ENCODE results near the gene MARCHF2.

Gene MARCHF2

DNA sequence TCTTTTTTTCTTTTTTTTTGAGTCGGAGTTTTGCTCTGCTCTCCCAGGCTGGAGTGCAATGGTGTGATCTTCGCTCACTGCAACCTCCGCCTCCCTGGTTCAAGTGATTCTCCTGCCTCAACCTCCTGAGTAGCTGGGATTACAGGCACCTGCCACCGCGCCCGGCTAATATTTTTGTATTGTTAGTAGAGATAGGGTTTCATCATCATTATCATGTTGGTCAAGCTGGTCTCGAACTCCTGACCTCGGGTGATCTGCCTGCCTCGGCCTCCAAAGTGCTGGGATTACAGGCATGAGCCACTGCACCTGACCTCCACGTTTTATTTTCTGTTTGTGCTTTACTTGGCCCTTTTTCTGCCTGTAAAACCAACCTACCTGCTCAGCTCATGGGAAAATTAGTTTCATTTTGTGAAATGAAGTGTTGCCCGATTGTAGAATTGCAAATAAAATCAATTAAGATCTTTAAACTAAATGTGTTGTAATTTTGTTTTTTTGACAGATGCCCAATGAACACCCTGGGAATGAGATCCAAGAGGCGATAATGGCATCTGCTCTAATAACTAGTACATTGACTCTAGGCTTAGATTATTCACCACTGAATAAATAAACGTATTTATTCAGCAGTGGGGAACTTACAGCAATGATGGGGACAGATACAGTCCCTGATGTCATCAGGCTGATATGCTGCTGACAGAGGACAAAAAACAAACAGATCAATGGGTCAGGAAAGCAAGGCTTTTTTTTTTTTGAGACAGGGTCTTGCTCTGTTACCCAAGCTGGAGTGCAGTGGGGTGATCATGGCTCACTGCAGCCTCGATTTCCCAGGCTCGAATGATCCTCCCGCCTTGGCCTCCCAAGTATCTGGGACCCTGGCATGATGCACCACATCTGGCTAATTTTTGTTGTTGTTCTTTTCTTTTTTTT is 25.2 kb upstream of the MARCHF2 start:
- DNase-seq (ENCODE audit: low read depth in 2 of 2): no peak

DNA sequence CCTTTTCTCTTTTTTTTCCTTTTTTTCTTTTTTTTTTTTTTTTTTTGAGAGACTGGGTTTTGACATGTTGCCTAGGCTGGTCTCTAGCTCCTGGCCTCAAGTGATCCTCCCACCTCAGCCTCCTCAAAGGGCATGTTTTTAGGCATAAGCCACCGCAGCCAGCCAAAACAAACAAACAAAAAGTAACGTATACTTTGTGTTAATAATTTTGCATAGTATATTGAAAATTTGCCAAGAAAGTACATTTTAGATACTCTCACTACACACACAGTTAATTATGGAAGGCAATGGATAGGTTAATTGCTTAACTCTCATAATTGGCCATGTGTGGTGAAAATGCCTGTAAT is 24.5 kb upstream of the MARCHF2 start:
- DNase-seq (ENCODE audit: low read depth in 2 of 2): no peak

DNA sequence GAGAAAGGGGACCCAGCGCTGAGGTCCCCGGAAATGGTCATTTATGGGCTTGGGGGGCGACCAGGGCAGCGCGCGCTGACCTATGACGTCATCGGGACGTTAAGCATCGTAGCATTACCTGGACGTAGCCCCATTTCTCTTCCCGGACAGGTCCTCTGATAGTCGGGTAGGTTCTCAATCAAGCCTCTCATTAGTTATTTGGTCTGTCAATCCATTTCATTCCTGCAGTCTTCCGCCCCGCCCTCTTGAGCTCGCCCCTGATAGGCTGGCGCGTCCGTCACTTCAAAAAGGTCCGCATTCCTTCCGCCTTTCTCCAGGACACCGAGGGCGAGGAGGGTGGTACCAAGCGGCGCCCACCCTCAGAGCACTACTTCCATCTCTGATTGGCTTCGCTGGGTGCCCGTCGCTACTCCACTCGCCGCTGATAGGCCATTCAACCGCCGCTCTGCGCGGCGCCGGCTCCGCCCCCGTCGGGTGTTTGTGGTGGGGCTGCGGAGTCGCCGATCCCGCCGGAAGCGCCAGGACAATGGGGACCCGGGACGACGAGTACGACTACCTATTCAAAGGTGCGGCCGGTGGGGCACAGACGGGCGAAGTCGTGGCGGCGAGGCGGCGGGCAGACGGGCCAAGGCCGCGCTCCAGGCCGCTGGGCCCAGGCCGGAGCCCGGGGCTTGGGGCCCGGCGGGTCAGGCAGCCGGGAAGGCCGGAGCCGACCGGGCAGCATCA is 23.1 kb upstream of the MARCHF2 start, which contains the start of gene RAB11B:
Gene RAB11B, plus strand, starts transcription at position 470 of the 726 bp plus-strand sequence. Its CDS starts 57 bp downstream, at position 527.
- peak; percentile 95 to 97 for DNase-seq (ENCODE audit: low read depth in 2 of 2)

DNA sequence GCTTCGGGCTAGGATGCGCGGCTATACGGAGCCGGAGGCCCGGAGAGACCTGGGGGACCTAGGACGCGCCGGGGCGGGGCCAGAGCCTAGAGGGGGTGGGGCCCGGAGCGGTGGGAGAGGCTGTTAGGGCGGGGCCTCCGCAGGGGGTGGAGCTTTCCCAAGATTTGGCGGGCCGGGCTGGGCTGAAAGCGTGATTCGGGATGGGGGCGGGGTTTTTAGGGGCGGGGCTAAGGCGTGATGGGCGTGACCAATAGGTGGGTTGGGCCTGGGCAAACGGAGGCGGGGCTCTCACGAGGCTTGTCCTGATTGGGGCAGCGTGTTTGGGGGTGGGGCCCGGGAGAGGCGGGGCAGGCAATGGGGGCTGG is 22.5 kb upstream of the MARCHF2 start:
- peak; percentile 78 to 80 for DNase-seq (ENCODE audit: low read depth in 2 of 2)

DNA sequence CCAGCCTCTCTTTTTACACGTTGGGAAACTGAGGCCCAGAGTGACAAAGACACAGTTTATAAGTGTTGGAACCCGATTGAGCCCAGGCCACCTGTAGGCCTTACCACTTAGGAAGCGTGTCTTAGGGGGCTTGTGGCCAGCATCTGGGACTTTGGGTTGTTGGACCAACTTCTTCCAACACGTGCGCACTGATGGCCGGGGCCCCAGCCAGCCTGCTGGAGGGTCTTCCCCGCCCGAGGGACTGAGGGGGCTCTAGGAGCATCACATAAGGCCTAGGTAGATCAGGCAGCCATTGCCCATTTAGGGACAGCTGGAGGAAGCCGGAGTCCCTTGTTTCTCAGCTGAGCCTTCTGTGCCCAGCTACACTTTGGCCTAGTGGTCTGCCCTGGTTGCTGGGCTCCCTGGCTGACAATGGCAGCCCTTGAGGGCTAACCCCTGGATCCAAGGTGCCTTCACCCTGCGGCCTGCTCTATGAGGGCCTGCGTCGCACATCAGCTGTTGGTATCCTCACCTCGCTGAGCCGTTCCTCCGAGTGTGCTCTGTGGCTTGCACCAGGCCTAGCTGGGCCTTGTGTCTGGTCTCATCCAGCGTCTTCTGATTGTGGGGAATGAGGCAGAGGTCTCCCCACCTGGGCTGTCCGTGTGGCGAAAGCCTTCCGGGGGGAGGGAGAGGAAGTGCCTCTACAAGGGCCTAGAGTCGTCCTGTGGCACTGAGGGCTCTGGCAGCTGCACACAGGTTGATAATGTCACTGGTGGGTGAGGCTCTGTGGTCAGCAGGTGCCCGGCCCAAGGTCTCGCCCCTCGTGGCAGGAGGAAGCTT is 21.7 kb upstream of the MARCHF2 start:
- no peak for DNase-seq (ENCODE audit: low read depth in 2 of 2)

DNA sequence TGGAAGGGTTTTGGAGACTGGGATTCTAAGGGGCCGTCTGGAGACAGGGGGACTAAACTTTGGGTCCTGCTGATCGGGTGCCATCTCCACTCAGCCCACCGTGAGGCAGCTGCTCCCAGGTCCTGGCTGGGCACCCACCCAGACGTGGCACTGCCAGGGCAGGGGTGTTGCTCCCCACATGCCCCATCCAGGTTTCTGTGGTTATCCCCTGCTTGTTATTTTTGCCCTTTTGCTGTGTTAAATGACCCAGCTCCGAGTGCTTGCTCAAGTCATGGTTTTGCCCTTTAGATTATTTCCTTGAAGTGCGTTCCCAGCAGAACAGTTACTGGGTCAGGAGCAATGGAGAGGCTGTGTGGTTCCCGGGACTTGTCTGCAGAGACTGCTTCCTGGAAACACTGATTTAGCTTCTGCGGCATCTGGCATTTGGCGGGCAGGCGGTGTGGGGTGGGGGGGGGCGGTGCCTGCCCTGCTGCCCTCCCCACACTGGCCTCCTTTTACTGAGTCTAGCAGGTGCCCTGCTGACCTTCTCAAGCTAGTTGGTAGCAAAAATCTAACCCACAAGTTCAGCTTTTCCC is 21.0 kb upstream of the MARCHF2 start:
- no peak for DNase-seq (ENCODE audit: low read depth in 2 of 2)

DNA sequence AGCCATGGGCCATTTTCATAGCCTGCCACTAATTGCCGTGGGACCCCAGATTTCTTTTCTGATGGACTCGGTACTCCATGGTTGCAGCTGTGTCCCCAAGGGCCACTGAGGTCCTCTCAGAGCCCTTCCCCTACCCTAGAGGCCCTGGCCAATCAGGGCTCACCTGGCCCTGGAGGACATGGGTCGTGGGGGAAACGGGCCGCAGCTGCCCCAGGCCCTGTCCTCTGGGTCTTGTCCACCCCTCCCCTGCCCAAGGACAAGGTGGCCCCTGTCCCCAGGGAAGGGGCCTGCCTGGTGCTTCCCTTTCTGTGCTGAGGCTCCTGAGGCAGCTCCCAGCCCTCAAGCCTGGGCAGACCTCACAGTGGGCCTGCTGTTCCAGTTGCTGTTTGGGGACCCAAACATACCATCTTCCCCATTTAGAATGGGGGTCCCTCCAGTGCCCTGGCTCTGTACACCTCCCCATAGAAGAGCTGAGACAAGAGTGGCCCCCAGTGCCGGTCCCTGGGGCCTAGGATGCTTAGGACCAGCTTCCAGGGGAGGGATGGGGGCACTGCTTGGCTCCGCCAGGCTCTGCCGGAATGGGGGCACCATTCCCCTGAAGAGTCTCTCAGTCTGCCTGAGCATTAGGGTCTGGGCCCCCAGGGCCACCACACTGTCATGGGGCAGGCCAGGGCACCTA is 19.8 kb upstream of the MARCHF2 start:
- no peak for DNase-seq (ENCODE audit: low read depth in 2 of 2)

DNA sequence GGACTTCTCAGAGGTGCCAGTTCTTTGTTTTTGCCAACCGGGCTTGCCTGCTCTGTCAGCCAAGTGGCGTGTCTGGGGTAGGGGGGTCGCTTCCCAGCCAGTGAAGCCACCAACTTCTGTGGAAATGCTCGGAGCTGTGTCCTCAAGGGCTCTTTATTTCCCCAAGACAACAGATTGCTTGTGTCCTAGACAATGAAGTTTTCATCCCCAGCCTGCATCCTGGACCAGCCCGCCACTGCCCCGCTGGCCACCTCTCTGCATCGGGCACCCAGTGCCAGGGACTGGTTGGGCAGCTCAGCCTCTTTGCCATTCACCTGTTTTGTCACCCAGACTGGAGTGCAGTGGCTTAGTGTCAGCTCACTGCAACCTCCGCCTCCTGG is 19.2 kb upstream of the MARCHF2 start:
- no peak for DNase-seq (ENCODE audit: low read depth in 2 of 2)

DNA sequence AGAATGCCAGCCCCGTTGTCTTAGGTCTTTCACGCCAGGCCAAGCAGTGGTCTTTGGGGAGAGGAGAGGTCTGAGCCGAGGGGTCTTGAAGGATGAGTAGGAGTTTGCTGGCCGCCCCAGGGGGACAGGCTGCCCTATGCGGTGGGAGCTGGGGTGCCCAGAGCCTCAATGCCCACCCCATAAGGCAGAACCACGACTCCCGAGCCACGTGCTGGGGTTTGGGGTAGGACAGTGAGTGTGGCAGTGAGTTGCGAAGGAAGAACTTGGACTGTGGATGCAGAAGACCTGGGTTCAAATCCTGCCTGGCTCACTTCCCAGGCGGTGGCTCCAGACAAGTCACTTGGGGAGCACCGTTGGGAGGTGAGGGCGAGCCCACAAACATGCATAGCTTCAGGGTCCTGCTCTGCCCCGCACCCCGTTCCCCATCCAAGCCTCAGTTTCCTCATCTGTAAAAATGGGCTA is 17.5 kb upstream of the MARCHF2 start:
- no peak for DNase-seq (ENCODE audit: low read depth in 2 of 2)

DNA sequence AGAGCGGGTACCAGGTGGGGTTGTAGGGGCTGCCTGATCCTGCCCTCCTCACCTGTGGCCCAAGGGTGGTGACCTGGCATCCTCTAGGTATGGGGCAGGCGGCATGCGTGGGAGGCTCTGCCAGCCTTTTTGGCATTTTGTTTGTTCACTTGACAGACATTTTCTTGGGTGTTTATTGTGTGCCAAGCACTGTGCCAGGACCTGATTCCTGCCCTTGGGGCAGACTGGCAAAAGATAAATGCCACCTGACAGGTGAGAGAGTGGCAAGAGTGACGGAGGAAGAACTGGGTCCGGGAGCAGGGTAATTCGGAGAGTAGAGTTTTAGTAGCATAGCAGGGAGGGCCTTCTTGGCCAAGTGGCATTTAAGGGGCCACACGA is 16.9 kb upstream of the MARCHF2 start:
- no peak for DNase-seq (ENCODE audit: low read depth in 2 of 2)

DNA sequence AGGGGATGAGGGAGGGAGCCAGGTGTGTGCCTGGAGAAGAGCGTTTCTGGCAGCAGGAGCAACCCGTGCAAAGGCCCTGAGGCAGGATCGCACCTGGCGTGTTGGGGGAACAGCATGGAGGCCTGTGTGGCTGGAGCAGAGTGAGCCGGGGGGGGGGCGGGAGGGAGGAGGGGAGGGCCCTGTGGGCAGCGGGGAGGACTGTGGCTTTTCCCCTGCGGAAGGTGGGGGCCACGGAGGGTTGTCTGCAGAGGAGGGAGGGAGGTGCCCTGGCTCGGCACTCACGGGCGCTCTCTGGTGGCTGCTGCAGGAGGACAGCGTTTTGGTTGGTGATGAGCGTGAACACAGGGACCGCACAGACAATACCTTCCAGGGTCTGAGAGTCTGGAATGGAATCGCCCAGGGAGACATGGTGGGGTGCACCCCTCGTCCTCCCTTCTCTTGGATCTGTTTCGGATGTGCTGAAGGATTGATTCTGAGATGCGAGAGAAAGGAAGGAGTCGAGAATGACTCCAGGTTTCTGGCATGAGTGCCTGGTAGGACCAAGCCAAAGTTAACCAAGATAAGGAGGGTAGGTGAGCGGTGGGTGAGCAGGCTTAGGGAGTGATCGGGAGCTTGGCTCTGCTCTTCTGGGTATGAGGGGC is 16.4 kb upstream of the MARCHF2 start:
- DNase-seq (ENCODE audit: low read depth in 2 of 2): peak; percentile 43 to 44

DNA sequence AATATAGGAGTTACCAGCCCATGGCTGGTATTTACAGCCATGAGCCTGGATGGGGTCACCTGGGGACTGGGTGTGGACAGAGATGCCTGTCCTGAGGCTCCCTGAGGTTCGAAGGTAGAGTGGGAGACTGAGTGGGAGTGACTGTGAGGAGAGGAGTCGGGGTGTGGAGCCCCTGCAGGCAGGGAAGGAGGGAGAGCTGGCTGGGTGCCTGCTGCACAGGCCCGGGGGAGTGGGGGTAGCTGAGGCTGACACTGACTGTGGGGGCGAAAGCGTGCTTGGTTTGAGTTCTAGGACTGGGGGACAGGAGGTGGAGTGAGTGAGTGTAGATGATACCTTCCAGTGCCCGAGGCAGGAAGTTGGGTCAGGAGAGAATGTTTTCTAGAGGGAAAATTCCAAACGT is 15.8 kb upstream of the MARCHF2 start:
- DNase-seq (ENCODE audit: low read depth in 2 of 2): no peak

DNA sequence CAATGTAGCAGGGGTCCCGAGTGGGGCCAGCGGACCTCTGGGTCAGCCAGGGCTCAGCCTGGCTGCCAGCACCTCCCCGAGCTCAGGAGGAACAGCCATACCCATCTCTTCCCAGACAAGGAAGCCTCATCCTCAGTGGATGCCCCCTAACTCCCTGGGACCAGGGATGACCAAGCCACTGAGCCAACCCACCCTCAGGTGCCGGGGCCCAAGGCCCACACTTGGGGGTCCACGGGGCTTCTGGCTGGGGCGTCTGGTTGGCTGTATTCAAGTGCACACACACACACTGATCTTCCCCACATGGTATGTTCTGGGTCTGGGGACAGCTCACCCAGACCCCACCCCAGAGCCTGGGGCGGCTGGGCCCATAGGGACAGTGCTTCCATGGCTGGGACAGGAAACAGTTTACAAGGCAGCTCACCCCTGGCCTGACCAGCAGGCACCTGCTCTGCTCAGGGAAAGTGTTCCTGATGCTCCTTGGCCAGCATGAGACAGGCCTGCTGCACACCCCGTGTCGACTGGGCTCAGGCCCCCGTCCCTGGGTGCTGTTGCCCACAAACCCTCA is 15.3 kb upstream of the MARCHF2 start:
- DNase-seq (ENCODE audit: low read depth in 2 of 2): no peak

DNA sequence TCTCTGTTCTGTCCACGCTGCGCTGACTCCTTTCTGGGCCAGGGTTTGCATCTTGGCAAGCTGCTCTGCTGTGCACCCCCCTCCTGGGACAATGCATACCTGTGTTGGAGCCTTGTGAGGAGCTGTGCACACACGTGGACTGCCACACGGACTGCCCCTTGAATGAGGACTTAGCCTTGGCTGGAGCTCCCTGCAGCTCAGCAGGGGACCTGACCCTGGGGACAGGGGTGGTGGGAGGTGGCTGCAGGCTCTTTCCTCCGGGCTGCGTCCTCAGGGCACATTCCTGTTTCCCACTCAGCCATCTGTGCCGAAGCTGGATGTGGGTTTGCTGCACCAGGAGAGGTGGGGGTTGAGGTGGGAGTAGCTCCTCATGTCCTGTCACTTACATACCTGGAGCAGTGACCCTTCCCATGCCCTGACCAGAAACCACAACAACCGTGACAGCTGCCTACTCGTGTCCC is 14.8 kb upstream of the MARCHF2 start:
- DNase-seq (ENCODE audit: low read depth in 2 of 2): no peak

DNA sequence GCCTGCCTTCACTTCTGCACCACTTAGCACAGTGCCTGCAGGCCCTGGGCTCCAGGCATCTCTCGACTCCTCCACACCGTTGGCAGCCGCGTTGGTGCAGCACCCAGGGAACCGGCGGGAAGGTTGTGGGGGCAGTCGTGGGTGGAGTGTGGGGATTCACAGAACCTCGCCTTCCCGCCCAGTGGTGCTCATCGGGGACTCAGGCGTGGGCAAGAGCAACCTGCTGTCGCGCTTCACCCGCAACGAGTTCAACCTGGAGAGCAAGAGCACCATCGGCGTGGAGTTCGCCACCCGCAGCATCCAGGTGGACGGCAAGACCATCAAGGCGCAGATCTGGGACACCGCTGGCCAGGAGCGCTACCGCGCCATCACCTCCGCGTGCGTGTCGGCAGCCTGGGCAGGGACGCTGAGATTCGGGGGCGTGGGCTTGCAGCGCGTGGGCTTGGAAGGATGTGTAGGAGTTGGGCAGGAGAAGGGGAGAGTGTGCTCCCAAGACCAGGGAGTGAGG is 13.4 kb upstream of the MARCHF2 start:
- DNase-seq (ENCODE audit: low read depth in 2 of 2): no peak

DNA sequence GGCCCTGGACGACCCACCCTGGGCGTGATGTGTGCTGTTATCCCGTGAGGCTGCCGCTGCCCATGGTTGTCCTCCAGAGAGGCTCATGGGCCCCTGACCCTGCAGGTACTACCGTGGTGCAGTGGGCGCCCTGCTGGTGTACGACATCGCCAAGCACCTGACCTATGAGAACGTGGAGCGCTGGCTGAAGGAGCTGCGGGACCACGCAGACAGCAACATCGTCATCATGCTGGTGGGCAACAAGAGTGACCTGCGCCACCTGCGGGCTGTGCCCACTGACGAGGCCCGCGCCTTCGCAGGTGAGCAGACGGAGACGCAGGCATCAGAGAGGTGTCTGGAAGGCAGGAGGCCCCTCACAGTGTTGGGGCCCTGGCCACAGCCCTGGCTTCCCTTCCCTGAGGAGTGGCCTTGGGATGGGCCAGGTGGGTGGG is 11.1 kb upstream of the MARCHF2 start:
- DNase-seq (ENCODE audit: low read depth in 2 of 2): no peak

DNA sequence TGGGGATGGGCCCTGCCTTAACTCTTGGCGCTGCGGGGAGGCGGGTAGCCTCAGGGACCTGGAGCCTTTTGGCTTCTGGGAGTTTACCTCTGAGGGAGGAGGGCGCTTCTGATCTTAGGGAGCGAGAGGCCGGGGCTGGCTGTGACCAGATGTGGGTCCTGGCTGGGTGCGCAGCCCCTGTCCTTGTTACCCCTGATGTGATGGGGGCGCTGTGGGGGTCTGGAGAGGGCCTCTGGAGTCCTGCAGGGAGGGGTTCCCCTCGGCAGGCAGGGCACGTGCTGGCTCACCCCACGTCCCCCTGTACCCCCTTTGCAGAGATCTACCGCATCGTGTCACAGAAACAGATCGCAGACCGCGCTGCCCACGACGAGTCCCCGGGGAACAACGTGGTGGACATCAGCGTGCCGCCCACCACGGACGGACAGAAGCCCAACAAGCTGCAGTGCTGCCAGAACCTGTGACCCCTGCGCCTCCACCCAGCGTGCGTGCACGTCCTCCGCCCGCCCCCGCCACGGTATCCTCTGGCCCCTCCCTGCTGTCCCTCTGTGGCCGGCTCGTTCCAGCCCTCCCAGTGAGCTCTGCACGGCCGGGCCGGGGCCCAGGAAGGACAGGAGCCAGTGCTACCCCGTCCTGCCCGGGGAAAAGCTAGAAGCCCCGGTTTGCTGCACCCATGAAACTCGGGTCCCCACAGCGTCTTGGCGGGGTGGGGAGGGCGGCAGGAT is 9.8 kb upstream of the MARCHF2 start:
- no peak for DNase-seq (ENCODE audit: low read depth in 2 of 2)

DNA sequence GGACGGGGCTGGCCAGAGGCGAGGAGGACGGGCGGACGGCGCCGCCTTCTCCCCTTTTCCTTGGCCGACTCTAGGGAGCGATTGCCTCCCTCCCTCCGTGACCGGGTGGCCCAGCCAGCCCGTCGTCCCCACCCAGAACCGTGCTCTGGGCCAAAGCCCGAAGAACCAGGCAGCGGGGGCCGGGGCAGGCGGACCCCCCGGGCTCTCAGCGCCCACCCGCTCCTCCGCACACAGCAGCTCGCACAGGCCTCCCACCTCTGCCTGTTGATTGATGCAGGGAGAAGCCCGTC is 9.3 kb upstream of the MARCHF2 start:
- DNase-seq (ENCODE audit: low read depth in 2 of 2): no peak

DNA sequence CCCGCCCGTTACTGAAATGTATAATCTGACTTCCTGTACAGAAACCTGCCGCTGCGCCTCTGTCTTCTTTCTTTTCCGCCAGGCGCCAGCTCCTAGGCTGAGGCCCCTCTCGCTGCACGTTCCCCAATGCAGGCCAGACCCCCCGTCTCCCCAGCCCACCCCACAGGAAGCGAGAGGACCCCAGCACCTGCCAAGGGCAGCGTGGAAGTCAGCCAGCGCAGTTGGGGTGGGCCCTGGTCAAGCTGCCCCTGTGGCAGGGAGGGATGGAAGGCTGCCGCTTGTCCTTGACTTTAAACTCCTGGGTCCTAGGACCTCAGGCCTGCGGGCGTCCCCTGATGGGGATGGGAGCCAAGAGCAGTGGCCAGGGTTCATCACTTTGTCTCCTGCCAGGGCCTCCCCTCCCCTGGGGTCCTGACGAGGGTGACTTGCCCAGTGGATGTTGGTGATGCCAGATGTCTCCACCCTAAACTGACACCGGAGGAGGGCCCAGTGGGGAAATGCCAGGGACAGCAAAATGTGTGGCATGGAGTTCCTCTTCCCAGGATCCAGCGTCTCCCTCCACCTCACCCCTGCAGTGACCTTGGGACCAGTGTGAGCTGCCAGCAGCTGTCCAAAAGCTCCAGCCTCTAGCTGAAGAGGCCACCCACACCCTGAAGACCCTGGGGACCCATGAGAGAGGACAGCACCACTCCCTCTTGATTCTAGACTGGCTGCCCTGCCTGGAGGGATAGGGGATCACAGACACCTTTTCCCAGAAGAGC is 8.5 kb upstream of the MARCHF2 start:
- no peak for DNase-seq (ENCODE audit: low read depth in 2 of 2)

All from activated CD8-positive, alpha-beta memory T cell treated with anti-CD3 and anti-CD28 coated beads for 4 hours (primary cell).